Uterus (tissue), 2 donors: ENCODE results near the gene MYH14.

Source experiments
- POLR2A ChIP-seq, 2 donors: fragments of 450-650 bp; IDR thresholded peaks; one replicate each; pipeline ENCODE4 v1.6.1; 2016; ENCODE audit warnings: antibody characterized with exemption in 2 of 2, mild to moderate bottlenecking in 1 of 2, moderate library complexity in 1 of 2
- TF ChIP-seq, protein P1 (sequence below), 4 experiments: fragments of 200-600 bp in 2 of 4; fragments of 450-650 bp in 2 of 4; sonication (generic) in 2 of 4; IDR thresholded peaks; one replicate each; pipeline ENCODE4 v1.5.1; 2016 to 2019; ENCODE audit warnings: antibody characterized with exemption in 4 of 4, mild to moderate bottlenecking in 2 of 4, moderate library complexity in 1 of 4

DNA sequence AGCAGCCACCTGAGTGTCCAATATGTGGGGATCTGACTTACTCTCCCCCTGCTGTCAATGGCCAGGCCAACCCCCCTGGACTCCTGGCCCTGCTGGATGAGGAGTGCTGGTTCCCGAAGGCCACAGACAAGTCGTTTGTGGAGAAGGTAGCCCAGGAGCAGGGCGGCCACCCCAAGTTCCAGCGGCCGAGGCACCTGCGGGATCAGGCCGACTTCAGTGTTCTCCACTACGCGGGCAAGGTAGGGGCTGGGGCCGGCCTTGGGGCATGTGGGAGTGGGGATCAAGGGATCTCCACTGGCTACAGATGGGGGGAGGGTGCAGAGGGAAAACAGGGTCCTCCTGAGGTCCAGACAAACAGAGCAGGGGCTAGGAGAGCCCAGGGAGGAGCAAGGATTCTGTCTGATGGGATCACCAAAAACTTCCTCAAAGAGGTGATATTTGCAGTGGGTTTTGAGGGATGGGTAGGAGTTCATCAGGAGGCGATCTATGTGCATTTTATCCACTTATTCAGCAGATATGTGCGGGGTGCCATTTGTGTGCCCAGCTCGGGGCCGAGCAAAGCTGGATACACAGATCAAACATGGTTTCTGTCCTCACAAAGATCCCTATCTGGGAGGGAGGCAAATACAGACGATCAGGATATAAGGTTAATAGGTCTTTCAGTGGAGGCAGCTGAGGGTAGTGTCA, 47.2 kb downstream of the MYH14 start:
- TF ChIP-seq, protein P1, sequence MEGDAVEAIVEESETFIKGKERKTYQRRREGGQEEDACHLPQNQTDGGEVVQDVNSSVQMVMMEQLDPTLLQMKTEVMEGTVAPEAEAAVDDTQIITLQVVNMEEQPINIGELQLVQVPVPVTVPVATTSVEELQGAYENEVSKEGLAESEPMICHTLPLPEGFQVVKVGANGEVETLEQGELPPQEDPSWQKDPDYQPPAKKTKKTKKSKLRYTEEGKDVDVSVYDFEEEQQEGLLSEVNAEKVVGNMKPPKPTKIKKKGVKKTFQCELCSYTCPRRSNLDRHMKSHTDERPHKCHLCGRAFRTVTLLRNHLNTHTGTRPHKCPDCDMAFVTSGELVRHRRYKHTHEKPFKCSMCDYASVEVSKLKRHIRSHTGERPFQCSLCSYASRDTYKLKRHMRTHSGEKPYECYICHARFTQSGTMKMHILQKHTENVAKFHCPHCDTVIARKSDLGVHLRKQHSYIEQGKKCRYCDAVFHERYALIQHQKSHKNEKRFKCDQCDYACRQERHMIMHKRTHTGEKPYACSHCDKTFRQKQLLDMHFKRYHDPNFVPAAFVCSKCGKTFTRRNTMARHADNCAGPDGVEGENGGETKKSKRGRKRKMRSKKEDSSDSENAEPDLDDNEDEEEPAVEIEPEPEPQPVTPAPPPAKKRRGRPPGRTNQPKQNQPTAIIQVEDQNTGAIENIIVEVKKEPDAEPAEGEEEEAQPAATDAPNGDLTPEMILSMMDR (IDR thresholded peaks at IDR 0.05) = no peak
- no peak for TF ChIP-seq POLR2A (IDR thresholded peaks at IDR 0.05)
